ENCODE data around the gene ALPK3.

DNA sequence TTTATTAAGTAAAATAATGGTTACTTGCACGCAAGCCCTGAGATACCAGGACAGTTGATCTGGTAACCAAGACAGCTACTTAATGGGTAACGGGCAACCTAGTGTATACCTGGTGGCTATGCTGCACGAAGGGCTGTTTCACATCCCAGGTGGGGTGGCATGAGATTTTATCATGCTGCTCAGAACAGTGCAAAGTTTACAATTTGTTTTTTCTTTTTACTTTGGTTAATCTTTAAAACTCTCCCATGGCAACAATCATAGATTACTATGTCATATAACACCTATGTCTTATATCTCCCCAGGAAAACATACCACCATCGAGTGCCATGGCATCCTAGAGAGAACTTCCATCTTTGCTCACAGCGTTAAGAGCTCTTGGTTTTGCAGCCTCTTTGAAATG is 35.1 kb downstream of the ALPK3 start:
- TF ChIP-seq LARP7 (IDR thresholded peaks at IDR 0.05) (no peak), POLR2A (conservative IDR thresholded peaks at IDR 0.05) (no peak), TEAD1 (CRISPR knock-in tag; IDR thresholded peaks at IDR 0.05) (no peak), PTRF (tag; IDR thresholded peaks at IDR 0.05) (no peak)
- TF ChIP-seq, protein P1, sequence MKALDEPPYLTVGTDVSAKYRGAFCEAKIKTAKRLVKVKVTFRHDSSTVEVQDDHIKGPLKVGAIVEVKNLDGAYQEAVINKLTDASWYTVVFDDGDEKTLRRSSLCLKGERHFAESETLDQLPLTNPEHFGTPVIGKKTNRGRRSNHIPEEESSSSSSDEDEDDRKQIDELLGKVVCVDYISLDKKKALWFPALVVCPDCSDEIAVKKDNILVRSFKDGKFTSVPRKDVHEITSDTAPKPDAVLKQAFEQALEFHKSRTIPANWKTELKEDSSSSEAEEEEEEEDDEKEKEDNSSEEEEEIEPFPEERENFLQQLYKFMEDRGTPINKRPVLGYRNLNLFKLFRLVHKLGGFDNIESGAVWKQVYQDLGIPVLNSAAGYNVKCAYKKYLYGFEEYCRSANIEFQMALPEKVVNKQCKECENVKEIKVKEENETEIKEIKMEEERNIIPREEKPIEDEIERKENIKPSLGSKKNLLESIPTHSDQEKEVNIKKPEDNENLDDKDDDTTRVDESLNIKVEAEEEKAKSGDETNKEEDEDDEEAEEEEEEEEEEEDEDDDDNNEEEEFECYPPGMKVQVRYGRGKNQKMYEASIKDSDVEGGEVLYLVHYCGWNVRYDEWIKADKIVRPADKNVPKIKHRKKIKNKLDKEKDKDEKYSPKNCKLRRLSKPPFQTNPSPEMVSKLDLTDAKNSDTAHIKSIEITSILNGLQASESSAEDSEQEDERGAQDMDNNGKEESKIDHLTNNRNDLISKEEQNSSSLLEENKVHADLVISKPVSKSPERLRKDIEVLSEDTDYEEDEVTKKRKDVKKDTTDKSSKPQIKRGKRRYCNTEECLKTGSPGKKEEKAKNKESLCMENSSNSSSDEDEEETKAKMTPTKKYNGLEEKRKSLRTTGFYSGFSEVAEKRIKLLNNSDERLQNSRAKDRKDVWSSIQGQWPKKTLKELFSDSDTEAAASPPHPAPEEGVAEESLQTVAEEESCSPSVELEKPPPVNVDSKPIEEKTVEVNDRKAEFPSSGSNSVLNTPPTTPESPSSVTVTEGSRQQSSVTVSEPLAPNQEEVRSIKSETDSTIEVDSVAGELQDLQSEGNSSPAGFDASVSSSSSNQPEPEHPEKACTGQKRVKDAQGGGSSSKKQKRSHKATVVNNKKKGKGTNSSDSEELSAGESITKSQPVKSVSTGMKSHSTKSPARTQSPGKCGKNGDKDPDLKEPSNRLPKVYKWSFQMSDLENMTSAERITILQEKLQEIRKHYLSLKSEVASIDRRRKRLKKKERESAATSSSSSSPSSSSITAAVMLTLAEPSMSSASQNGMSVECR (CRISPR knock-in tag; IDR thresholded peaks at IDR 0.05): no peak
- TF ChIP-seq, protein P2, sequence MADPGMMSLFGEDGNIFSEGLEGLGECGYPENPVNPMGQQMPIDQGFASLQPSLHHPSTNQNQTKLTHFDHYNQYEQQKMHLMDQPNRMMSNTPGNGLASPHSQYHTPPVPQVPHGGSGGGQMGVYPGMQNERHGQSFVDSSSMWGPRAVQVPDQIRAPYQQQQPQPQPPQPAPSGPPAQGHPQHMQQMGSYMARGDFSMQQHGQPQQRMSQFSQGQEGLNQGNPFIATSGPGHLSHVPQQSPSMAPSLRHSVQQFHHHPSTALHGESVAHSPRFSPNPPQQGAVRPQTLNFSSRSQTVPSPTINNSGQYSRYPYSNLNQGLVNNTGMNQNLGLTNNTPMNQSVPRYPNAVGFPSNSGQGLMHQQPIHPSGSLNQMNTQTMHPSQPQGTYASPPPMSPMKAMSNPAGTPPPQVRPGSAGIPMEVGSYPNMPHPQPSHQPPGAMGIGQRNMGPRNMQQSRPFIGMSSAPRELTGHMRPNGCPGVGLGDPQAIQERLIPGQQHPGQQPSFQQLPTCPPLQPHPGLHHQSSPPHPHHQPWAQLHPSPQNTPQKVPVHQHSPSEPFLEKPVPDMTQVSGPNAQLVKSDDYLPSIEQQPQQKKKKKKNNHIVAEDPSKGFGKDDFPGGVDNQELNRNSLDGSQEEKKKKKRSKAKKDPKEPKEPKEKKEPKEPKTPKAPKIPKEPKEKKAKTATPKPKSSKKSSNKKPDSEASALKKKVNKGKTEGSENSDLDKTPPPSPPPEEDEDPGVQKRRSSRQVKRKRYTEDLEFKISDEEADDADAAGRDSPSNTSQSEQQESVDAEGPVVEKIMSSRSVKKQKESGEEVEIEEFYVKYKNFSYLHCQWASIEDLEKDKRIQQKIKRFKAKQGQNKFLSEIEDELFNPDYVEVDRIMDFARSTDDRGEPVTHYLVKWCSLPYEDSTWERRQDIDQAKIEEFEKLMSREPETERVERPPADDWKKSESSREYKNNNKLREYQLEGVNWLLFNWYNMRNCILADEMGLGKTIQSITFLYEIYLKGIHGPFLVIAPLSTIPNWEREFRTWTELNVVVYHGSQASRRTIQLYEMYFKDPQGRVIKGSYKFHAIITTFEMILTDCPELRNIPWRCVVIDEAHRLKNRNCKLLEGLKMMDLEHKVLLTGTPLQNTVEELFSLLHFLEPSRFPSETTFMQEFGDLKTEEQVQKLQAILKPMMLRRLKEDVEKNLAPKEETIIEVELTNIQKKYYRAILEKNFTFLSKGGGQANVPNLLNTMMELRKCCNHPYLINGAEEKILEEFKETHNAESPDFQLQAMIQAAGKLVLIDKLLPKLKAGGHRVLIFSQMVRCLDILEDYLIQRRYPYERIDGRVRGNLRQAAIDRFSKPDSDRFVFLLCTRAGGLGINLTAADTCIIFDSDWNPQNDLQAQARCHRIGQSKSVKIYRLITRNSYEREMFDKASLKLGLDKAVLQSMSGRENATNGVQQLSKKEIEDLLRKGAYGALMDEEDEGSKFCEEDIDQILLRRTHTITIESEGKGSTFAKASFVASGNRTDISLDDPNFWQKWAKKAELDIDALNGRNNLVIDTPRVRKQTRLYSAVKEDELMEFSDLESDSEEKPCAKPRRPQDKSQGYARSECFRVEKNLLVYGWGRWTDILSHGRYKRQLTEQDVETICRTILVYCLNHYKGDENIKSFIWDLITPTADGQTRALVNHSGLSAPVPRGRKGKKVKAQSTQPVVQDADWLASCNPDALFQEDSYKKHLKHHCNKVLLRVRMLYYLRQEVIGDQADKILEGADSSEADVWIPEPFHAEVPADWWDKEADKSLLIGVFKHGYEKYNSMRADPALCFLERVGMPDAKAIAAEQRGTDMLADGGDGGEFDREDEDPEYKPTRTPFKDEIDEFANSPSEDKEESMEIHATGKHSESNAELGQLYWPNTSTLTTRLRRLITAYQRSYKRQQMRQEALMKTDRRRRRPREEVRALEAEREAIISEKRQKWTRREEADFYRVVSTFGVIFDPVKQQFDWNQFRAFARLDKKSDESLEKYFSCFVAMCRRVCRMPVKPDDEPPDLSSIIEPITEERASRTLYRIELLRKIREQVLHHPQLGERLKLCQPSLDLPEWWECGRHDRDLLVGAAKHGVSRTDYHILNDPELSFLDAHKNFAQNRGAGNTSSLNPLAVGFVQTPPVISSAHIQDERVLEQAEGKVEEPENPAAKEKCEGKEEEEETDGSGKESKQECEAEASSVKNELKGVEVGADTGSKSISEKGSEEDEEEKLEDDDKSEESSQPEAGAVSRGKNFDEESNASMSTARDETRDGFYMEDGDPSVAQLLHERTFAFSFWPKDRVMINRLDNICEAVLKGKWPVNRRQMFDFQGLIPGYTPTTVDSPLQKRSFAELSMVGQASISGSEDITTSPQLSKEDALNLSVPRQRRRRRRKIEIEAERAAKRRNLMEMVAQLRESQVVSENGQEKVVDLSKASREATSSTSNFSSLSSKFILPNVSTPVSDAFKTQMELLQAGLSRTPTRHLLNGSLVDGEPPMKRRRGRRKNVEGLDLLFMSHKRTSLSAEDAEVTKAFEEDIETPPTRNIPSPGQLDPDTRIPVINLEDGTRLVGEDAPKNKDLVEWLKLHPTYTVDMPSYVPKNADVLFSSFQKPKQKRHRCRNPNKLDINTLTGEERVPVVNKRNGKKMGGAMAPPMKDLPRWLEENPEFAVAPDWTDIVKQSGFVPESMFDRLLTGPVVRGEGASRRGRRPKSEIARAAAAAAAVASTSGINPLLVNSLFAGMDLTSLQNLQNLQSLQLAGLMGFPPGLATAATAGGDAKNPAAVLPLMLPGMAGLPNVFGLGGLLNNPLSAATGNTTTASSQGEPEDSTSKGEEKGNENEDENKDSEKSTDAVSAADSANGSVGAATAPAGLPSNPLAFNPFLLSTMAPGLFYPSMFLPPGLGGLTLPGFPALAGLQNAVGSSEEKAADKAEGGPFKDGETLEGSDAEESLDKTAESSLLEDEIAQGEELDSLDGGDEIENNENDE (IDR thresholded peaks at IDR 0.05; ENCODE audit: low read depth, low read length): no peak

All from K562 (cell line).